ENCODE results near the gene SLC25A22.
A peak's percentile ranks its signal among the peaks of the same experiment; 100 is the strongest.

DNA sequence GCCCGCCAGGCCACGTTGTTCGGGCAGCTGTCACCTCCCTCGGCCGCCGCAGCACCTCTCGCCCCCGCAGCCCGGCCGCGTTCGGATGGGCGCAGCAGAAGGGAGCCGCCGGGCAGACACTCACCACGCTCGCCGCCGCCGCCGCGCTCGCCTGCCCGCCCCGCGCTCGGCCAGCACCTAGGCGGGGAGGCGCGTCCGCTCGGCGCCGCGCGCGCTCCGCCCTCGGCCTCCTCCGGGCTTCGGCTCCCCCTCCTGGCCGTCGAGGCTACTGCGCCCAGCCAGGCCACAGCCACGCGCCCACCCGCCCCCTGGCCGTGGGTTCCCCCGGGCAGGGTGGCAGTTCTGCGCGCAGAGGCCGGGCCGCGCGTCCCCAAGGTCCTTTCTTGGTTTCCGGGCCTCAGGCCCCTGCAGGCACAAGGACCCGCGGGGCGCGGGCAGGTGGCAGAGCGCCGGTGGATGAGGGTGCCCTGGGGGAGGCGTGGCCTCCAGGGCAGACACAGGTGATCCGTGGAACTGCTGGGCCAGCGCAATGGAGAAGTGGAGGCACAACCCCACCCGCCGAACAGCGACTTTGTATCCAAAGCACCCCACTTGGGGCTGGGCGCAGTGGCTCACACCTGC, at the start of gene SLC25A22:
- TF ChIP-seq, protein P1, sequence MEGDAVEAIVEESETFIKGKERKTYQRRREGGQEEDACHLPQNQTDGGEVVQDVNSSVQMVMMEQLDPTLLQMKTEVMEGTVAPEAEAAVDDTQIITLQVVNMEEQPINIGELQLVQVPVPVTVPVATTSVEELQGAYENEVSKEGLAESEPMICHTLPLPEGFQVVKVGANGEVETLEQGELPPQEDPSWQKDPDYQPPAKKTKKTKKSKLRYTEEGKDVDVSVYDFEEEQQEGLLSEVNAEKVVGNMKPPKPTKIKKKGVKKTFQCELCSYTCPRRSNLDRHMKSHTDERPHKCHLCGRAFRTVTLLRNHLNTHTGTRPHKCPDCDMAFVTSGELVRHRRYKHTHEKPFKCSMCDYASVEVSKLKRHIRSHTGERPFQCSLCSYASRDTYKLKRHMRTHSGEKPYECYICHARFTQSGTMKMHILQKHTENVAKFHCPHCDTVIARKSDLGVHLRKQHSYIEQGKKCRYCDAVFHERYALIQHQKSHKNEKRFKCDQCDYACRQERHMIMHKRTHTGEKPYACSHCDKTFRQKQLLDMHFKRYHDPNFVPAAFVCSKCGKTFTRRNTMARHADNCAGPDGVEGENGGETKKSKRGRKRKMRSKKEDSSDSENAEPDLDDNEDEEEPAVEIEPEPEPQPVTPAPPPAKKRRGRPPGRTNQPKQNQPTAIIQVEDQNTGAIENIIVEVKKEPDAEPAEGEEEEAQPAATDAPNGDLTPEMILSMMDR (IDR thresholded peaks at IDR 0.05): peak; percentile 85 to 89 (median 86)
- TF ChIP-seq POLR2A (IDR thresholded peaks at IDR 0.05): no peak

All from testis (tissue), 2 donors.